ENCODE data around the gene MON1A.

DNA sequence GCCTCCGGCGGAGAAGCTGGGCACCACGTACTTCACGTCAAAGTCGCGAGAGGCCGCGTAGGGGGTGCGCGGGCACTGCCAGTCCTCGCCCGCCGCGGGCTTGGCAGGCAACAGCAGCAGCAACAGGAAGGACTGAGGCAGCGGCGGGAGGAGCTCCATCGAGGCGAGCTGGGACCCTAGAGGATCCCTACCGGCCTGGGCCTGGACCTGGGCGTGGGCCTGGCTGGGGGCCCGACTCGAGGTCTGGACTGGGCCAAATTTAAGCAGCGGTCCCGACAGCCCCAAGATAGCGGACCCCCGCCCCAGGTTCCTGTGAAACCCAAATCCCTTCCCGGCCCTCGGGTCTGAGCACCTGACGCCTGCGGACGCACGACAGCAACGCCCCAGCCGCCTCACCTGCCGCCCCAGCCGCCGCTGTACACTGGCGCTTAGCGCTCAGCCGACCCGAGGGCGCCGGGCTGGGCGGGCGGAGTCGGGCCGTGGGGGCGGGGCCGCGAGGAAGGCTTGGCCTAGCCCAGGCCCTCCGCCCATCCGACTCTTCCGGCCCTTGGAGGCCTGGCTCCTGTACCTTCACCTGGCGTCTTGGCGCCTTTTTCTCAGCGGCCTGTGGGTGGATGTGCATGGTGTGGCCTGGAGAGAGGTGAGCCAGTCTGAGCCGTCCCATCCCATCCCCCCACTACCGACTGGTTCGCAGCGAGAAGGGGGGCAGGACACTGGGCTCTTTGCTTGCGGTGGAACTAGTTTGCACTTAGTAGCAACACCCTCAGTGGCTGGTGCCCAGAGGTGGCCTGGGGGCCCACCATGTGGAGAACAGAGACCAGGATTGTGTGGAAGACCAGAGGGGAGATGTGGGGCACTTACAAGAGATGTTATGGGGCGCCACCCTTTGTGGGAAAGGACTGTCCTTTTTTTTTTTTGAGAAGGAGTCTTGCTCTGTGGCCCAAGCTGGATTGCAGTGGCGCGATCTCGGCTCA, 25.9 kb downstream of the MON1A start, which contains the start of gene MST1R:
- TF ChIP-seq, protein P1, sequence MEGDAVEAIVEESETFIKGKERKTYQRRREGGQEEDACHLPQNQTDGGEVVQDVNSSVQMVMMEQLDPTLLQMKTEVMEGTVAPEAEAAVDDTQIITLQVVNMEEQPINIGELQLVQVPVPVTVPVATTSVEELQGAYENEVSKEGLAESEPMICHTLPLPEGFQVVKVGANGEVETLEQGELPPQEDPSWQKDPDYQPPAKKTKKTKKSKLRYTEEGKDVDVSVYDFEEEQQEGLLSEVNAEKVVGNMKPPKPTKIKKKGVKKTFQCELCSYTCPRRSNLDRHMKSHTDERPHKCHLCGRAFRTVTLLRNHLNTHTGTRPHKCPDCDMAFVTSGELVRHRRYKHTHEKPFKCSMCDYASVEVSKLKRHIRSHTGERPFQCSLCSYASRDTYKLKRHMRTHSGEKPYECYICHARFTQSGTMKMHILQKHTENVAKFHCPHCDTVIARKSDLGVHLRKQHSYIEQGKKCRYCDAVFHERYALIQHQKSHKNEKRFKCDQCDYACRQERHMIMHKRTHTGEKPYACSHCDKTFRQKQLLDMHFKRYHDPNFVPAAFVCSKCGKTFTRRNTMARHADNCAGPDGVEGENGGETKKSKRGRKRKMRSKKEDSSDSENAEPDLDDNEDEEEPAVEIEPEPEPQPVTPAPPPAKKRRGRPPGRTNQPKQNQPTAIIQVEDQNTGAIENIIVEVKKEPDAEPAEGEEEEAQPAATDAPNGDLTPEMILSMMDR (IDR thresholded peaks at IDR 0.05; ENCODE audit: insufficient read depth, low read length) = no peak
- TF ChIP-seq, protein P2, sequence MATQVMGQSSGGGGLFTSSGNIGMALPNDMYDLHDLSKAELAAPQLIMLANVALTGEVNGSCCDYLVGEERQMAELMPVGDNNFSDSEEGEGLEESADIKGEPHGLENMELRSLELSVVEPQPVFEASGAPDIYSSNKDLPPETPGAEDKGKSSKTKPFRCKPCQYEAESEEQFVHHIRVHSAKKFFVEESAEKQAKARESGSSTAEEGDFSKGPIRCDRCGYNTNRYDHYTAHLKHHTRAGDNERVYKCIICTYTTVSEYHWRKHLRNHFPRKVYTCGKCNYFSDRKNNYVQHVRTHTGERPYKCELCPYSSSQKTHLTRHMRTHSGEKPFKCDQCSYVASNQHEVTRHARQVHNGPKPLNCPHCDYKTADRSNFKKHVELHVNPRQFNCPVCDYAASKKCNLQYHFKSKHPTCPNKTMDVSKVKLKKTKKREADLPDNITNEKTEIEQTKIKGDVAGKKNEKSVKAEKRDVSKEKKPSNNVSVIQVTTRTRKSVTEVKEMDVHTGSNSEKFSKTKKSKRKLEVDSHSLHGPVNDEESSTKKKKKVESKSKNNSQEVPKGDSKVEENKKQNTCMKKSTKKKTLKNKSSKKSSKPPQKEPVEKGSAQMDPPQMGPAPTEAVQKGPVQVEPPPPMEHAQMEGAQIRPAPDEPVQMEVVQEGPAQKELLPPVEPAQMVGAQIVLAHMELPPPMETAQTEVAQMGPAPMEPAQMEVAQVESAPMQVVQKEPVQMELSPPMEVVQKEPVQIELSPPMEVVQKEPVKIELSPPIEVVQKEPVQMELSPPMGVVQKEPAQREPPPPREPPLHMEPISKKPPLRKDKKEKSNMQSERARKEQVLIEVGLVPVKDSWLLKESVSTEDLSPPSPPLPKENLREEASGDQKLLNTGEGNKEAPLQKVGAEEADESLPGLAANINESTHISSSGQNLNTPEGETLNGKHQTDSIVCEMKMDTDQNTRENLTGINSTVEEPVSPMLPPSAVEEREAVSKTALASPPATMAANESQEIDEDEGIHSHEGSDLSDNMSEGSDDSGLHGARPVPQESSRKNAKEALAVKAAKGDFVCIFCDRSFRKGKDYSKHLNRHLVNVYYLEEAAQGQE (IDR thresholded peaks at IDR 0.05; ENCODE audit: insufficient replicate concordance, low read depth) = no peak
